ENCODE results near the gene OLFM1.
"Not testable (repeated sequence)": the region's sequence is repeated elsewhere in the genome, so short reads cannot be mapped to it uniquely, and the experiment has no call there.

Gene OLFM1

GRCh38 chr9:135060461-135061116 lies 26.9 kb upstream of the OLFM1 start:
- no peak for DNase-seq (ENCODE audit: low read depth)

- DNase-seq (ENCODE audit: low read depth): no peak
Measured at GRCh38 chr9:135061441-135061840, 26.0 kb upstream of the OLFM1 start.

DNA sequence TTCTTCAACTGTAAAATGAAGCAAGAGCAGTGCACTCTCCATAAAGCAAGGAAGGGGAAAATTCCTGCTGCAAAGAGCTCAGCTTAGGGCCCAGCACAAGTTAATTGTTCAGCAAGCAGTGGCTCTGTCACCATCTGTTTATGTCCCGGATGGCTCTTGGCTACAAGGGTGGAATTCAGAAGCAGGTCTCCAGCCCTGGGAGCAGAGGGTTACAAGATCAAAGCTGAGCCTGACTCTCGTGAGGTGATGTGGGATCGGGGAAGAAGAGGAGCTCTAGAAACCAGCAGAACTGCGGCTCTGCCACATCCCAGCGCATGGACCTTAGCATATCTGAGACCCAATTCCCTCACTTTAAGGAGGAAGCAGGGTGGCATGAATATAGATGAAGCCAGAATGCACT lies 25.2 kb upstream of the OLFM1 start:
- no peak for DNase-seq (ENCODE audit: low read depth)

DNA sequence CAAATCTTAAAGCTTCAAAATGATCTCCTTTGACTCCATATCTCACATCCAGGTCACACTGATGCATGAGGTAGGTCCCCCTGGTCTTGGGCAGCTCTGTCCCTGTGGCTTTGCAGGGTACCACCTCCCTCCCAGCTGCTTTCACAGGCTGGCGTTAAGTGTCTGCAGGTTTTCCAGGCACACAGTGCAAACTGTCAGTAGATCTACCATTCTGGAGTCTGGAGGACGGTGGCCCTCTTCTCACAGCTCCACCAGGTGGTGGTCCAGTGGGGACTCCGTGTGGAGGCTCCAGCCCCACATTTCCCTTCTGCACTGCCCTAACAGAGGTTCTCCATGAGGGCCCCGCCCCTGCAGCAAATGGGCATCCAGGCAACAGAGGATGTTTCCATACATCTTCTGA lies 24.0 kb upstream of the OLFM1 start:
- not testable (repeated sequence) for DNase-seq (ENCODE audit: low read depth)

DNA sequence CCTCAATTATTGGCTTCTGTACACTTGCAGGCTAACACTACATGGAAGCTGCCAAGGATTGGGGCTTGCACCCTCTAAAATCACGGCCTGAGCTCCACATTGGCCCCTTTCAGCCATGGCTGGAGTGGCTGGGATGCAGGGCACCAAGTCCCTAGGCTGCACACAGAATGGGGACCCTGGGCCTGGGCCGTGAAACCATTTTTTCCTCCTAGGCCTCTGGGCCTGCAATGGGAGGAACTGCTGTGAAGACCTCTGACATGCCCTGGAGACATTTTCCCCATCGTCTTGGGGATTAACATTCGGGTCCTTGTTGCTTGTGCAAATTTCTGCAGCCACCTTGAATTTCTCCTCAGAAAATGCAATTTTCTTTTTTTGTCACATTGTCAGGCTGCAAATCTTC lies 23.6 kb upstream of the OLFM1 start:
- DNase-seq (ENCODE audit: low read depth): not testable (repeated sequence)

DNA sequence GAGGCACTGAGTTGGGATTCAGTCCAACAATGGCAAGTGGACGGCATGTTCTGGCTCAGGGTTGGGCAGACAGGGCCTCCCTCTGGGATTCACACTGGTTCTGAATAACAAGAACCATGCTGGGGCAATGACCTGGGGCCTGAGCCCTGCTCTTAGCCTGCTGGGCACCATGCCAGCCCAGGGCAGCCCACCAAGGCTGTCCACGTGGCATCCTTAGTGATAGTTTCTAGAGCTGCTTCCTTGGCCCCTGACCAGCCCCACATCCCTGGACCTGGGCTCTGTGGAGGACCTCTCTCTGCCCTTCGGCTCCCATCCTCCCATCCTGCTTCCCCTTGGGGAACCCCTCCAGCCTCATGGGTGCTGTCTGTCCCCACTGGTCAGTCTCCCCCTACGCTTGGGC lies 22.3 kb upstream of the OLFM1 start:
- no peak for DNase-seq (ENCODE audit: low read depth)

GRCh38 chr9:135065804-135066203 lies 21.7 kb upstream of the OLFM1 start:
- DNase-seq (ENCODE audit: low read depth): no peak

DNA sequence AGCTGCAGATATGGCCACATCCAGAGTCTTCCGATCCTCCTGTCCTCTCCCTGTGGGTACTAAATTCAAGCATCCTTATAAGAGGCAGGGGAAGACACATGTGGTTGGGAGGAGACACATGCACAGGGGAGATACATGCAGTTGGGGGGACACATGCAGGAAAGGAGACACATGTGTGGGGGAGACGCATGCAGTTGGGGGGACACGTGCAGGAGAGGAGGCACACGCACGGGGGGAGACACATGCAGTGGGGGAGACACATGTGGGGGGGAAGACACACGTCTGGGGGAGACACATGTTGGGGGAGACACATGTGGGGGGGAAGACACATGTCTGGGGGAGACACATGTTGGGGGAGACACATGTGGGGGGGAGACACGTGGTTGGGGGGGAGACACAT lies 21.2 kb upstream of the OLFM1 start:
- no peak for DNase-seq (ENCODE audit: low read depth)

DNA sequence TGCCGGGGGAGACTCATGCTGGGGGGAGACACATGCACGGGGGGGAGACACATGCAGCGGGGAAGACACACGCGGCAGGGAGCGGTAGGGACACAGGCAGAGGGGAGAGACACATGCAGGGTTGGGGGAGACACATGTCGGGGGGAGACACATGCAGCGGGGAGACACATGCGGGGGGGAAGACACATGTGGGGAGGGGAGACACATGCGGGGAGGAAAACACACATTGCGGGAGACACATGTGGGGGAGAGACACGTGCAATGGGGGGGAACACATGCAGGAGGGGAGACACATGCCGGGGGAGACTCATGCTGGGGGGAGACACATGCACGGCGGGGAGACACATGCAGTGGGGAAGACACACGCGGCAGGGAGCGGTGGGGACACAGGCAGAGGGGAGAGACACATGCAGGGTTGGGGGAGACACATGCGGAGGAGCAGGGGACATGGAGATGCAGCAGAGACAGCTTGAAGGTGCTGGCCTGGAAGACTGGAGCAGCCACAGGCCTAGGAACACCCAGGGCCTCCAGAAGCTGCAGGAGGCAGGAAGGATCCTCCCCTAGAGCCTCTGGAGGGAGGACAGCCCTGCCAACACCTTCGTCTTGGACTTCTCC lies 20.3 kb upstream of the OLFM1 start:
- DNase-seq (ENCODE audit: low read depth): no peak

DNA sequence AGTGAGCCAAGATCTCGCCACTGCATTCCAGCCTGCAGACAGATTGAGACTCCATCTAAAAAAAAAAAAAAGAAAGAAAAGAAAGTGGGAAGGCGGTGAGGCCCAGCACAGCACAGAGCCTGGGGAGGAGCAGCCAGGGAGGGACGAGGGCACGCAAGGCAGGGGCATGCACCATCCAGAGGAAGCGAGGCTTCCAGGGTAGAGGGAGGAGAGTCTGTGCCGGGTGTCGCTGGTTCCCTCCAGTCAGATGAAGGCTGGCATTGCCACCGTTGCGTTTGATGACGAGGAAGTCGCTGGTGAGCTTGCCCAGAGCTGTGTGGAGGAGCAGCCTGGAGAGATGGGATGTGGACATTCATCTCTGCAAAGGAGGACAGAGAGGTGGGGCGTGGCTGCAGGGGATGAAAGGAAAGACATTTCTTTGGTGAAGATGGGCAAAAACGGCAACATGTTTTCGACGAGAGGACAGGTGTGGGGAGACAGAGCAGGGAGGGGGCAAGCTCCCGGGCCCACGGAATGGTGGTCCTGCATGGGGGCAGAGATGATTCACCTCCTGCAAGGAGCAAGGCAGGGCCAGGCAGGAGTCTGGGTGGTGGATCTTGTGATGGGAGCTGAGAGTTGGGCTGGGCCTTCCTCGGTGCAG lies 18.6 kb upstream of the OLFM1 start:
- DNase-seq (ENCODE audit: low read depth): no peak

DNA sequence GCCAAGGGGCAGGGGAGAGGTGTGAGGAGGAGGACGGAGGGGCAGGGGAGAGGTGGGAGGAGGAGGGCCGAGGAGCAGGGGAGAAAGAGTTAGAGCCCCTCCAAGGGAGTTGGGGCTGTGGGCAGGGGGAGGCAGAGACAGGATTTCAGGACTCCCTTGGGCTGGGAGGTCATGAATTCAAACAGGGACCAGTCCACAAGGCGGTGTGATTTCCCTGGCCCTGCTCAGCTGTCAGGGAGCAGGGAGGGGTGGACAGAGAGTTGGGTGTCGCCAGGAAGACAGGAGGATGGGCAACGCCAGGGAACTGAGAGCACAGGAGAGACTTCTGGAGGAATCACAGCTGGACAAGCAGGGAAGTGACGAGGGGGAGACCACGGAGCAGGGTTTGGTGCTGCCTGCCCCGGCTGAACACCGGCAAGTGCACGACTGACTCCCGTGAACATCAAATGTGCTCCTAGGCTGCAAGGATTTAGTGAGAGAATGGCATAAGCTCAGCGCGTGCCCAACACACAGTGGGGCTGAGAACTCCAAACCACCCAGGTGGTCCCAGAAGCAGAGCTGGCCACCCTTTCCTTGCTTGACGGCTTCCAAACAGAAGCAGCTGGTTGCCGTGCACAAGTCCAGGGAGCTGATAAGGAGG lies 17.8 kb upstream of the OLFM1 start:
- no peak for DNase-seq (ENCODE audit: low read depth)

GRCh38 chr9:135070198-135070951 lies 17.1 kb upstream of the OLFM1 start:
- DNase-seq (ENCODE audit: low read depth): no peak

- no peak for DNase-seq (ENCODE audit: low read depth)
Measured at GRCh38 chr9:135070964-135071735, 16.3 kb upstream of the OLFM1 start.

DNA sequence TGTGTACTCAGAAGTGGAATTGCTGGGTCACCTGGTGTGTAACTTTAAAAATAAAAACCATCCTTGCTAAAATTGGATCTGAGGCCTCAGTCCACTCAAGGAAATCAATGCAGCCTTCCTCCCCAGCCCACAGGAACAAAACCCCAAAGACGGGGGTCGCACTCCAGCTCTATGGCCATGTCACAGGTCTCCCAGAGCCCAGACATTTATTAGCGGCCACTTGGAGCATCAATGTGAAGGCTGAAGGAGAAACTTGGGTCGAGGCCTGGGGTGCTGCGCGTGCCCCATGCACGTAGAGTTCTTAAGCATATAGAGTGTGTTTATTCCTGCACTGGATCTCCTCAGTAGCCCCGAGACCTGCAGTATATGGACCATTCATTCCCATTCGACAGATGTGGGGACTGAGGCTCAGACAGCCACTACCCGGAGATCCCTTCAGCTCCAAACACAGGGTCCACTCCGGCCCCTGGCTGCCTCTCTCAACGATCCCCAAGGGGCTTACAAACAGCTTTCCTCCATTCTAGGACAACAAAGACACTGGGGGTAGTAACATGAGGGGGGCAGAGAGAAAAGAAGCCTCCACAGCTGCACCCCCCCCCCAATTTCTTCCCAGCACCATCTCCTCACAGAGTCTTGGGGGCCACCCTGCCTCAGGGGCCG lies 14.3 kb upstream of the OLFM1 start:
- no peak for DNase-seq (ENCODE audit: low read depth)

DNA sequence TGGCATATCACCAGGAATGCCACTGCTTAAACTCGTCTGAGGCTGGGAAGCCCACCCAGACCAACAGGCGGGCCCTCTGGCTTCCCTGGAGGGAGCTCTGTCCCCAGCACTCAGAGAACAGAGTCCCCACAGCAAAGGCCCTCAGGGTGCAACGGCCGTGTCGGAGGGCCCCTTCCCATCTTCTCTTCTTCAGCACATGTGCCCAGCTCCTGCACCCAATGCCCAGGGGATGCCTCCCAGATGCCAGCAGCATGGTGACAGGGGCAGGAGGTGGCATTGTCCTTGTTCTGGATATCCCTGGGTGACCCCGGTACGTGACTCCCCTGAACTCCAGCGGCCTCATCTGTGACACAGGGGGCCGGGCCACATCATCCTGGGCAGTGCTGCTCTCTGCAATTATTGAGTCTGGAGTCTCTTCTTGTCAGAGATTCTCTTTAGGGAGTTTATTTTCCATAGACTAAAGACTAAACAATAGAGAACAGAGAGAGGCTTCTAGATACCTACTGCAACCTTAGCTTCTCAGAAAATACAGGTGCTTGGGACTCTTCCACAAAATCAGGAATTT lies 13.6 kb upstream of the OLFM1 start:
- DNase-seq (ENCODE audit: low read depth): no peak

- no peak for DNase-seq (ENCODE audit: low read depth)
Measured at GRCh38 chr9:135074354-135075233, 12.9 kb upstream of the OLFM1 start.

DNA sequence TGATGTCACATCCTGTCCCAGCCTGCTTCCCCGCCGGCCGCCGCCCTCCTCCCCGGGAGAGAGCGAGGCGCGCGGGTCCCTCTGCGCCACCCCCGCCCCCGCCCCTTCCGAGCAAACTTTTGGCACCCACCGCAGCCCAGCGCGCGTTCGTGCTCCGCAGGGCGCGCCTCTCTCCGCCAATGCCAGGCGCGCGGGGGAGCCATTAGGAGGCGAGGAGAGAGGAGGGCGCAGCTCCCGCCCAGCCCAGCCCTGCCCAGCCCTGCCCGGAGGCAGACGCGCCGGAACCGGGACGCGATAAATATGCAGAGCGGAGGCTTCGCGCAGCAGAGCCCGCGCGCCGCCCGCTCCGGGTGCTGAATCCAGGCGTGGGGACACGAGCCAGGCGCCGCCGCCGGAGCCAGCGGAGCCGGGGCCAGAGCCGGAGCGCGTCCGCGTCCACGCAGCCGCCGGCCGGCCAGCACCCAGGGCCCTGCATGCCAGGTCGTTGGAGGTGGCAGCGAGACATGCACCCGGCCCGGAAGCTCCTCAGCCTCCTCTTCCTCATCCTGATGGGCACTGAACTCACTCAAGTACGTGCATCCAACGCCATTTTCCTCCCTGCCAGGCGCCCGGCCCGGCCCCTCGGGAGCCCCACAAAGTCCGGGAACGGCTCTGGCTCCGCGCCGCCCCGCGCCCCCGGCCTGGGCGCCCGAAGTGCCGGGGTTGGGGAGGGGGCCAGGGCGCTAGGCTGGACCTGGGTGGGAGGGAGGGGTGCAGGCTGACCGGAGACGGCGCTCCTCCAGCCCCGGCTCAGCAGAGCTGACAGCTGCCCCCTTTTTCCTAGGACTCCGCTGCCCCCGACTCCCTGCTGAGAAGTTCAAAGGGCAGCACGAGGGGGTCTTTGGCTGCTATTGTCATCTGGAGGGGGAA lies 12.0 kb upstream of the OLFM1 start:
- peak; percentile 8 for DNase-seq (ENCODE audit: low read depth)

GRCh38 chr9:135076143-135076875 lies 11.2 kb upstream of the OLFM1 start:
- DNase-seq (ENCODE audit: low read depth): no peak

Data from EH (cell line).